Gastrocnemius medialis (tissue), 4 donors: ENCODE measurements around the gene SLC34A3.

Source experiments
- CTCF ChIP-seq, 5 experiments: fragments of 450-650 bp in 3 of 5; fragments of 200-600 bp in 2 of 5; sonication (generic) in 2 of 5; IDR thresholded peaks in 4 of 5; conservative IDR thresholded peaks in 1 of 5; 1 replicate in 4 of 5; 2 replicates in 1 of 5; pipeline ENCODE4 v1.5.1; 2016 to 2019; ENCODE audit warnings: antibody characterized with exemption in 5 of 5, mild to moderate bottlenecking in 3 of 5, moderate library complexity in 3 of 5
- POLR2A ChIP-seq, 2 donors: fragments of 450-650 bp; IDR thresholded peaks; one replicate each; pipeline ENCODE4 v1.6.1; 2017; ENCODE audit warnings: antibody characterized with exemption in 2 of 2, mild to moderate bottlenecking in 2 of 2, moderate library complexity in 2 of 2

- TF ChIP-seq POLR2A (IDR thresholded peaks at IDR 0.05) (no peak), CTCF (IDR thresholded peaks at IDR 0.05 in 4 of 5, conservative IDR thresholded peaks at IDR 0.05 in 1 of 5) (no peak)
These were observed 42.6 kb upstream of the SLC34A3 start for GRCh38 chr9:137188086-137188489.
